HFFc6 (cell line): ENCODE results near the gene SLC9C2. TPM values are rescaled to one million over a fixed set of nuclear protein-coding genes. Genes with fewer than 3 reads are reported as not detected.
"Not testable (repeated sequence)": the region's sequence is repeated elsewhere in the genome, so short reads cannot be mapped to it uniquely, and the experiment has no call there.

Source experiments
- DNase-seq: peaks from one replicate; pipeline ENCODE4 v3.0.0-alpha.2; 2018
- H3K27ac Mint-ChIP-seq: 2 replicates; pipeline ENCODE4 v1.8.0; 2020; ENCODE audit warnings: mild to moderate bottlenecking, mixed read lengths
- H3K27me3 Mint-ChIP-seq: 2 replicates; pipeline ENCODE4 v1.8.0; 2021; ENCODE audit warnings: mild to moderate bottlenecking, moderate library complexity, mixed read lengths; ENCODE audit not compliant: insufficient read depth
- H3K36me3 Mint-ChIP-seq: 2 replicates; pipeline ENCODE4 v1.8.0; 2021; ENCODE audit warnings: low read depth, mixed read lengths
- H3K4me1 Mint-ChIP-seq: 2 replicates; pipeline ENCODE4 v1.8.0; 2020; ENCODE audit warnings: low read depth, mixed read lengths
- H3K4me3 Mint-ChIP-seq: 2 replicates; pipeline ENCODE4 v1.8.0; 2020; ENCODE audit warnings: mild to moderate bottlenecking, moderate library complexity, mixed read lengths
- H3K9me3 Mint-ChIP-seq: 2 replicates; pipeline ENCODE4 v1.8.0; 2020; ENCODE audit warnings: mild to moderate bottlenecking, mixed read lengths
- CTCF ChIP-seq: fragments of 200-600 bp; sonication (generic); IDR thresholded peaks from 2 replicates; pipeline ENCODE4 v1.5.0; 2021; ENCODE audit warnings: antibody characterized with exemption, mild to moderate bottlenecking
- total RNA-seq, 6 experiments: library from RNA; stranded (reverse); fragmentation: NEBNext Ultra II Directional; extraction: Animal tissue kit (Norgen Biotek cat#: 25700); gene quantifications; 2 replicates in 1 of 6; 3 replicates in 5 of 6; pipeline ENCODE4 v1.2.3, GENCODE V29; 2021

Gene SLC9C2
- total RNA-seq, 6 experiments from 2014 or later = not detected

GRCh38 chr1:173520799-173521198, 82.1 kb downstream of the SLC9C2 start:
- no peak for DNase-seq
- Mint-ChIP-seq H3K27me3 (peaks cover 12% of the 10 kb centered on the region), H3K9me3 (no peaks in the 10 kb centered on the region), H3K36me3 (no peaks in the 10 kb centered on the region), H3K4me1 (no peaks in the 10 kb centered on the region), H3K27ac (no peak overlapping the region), H3K4me3 (no peak overlapping the region)
- no peak for TF ChIP-seq CTCF

- not testable (repeated sequence) for DNase-seq, H3K9me3 Mint-ChIP-seq, H3K36me3 Mint-ChIP-seq, H3K4me1 Mint-ChIP-seq, H3K4me3 Mint-ChIP-seq, H3K27ac Mint-ChIP-seq
- H3K27me3 Mint-ChIP-seq = peaks cover 25% of the 10 kb centered on the region
These were observed 88.4 kb downstream of the SLC9C2 start for GRCh38 chr1:173514503-173514902.

GRCh38 chr1:173509797-173510196, 93.1 kb downstream of the SLC9C2 start:
- Mint-ChIP-seq H3K36me3 (peaks cover 7% of the 10 kb centered on the region), H3K27me3 (peaks cover 7% of the 10 kb centered on the region), H3K4me3 (no peak overlapping the region), H3K27ac (no peak overlapping the region), H3K4me1 (peaks cover 29% of the 10 kb centered on the region), H3K9me3 (peaks cover 9% of the 10 kb centered on the region)
- no peak for DNase-seq
- no peak for TF ChIP-seq CTCF

GRCh38 chr1:173508541-173508940, 94.3 kb downstream of the SLC9C2 start:
- Mint-ChIP-seq H3K4me1 (peaks cover 30% of the 10 kb centered on the region), H3K36me3 (peaks cover 3% of the 10 kb centered on the region), H3K27ac (peak overlapping the region; percentile 52), H3K27me3 (peaks cover 6% of the 10 kb centered on the region), H3K9me3 (peaks cover 3% of the 10 kb centered on the region), H3K4me3 (no peak overlapping the region)
- DNase-seq = no peak
- TF ChIP-seq CTCF = no peak

GRCh38 chr1:173507847-173508209, 95.0 kb downstream of the SLC9C2 start:
- H3K27ac Mint-ChIP-seq = peak overlapping the region; percentile 84
- DNase-seq = no peak
- peak overlapping the region; percentile 65 for H3K4me3 Mint-ChIP-seq
- no peak for TF ChIP-seq CTCF
- peaks cover 35% of the 10 kb centered on the region for H3K4me1 Mint-ChIP-seq
- H3K36me3 Mint-ChIP-seq = no peaks in the 10 kb centered on the region
- H3K9me3 Mint-ChIP-seq = no peaks in the 10 kb centered on the region
- H3K27me3 Mint-ChIP-seq = peaks cover 3% of the 10 kb centered on the region; the same call in 1 of the 2 replicates

- Mint-ChIP-seq H3K4me3 (peak overlapping the region; percentile 65), H3K9me3 (no peaks in the 10 kb centered on the region), H3K27me3 (peaks cover 3% of the 10 kb centered on the region; the same call in 1 of the 2 replicates), H3K36me3 (no peaks in the 10 kb centered on the region), H3K27ac (peak overlapping the region; percentile 84), H3K4me1 (peaks cover 35% of the 10 kb centered on the region)
- DNase-seq = peak; percentile 85
- no peak for TF ChIP-seq CTCF
These were observed 95.5 kb downstream of the SLC9C2 start for GRCh38 chr1:173507205-173507846.
